ELF-1 (cell line): ENCODE measurements around the gene MAP3K14.

Source experiments
- DNase-seq: peaks from one replicate; pipeline ENCODE4 v3.0.0-alpha.2; 2016; ENCODE audit warnings: low read depth, low spot score

Gene MAP3K14

GRCh38 chr17:45223539-45224528 lies 93.0 kb downstream of the MAP3K14 start:
- no peak for DNase-seq

GRCh38 chr17:45222996-45223538 lies 93.8 kb downstream of the MAP3K14 start:
- DNase-seq = no peak

DNA sequence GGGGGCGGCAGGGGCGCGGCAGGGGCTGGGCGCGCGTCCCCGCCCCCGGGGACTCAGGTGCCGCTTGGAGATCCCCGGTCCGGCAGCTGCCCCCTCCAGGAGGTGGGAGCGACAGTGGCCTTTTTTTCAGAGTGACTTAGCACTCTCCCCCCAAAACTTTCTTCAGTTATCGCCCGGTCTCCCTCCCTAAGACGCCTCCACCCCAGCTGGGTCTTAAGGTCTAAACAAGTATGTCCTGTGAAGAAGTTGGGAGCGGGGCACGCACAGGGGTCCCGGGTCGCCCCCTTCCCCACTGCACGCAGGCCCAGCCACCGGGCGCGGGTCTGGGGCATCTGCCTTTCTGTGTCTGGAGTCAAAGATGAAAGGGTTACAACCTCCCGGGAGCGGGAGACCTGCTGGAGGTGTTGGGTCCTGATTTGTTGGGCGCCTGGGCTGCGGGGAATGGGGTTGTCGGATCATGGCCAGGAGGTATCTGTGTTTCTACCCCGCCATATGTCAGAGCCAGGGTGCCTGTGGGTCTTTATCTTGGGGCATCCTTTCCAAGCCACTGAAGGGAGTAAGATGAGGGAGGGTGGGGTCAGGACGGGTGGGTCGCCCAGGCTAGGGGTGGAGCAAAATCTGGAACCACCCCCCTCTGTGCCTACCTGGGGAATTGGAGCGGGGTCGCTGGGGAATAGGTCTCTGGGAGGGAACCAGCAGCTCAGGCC lies 94.4 kb downstream of the MAP3K14 start:
- DNase-seq = peak; percentile 44

- DNase-seq = no peak
These were observed 94.9 kb downstream of the MAP3K14 start for GRCh38 chr17:45222014-45222288.

DNA sequence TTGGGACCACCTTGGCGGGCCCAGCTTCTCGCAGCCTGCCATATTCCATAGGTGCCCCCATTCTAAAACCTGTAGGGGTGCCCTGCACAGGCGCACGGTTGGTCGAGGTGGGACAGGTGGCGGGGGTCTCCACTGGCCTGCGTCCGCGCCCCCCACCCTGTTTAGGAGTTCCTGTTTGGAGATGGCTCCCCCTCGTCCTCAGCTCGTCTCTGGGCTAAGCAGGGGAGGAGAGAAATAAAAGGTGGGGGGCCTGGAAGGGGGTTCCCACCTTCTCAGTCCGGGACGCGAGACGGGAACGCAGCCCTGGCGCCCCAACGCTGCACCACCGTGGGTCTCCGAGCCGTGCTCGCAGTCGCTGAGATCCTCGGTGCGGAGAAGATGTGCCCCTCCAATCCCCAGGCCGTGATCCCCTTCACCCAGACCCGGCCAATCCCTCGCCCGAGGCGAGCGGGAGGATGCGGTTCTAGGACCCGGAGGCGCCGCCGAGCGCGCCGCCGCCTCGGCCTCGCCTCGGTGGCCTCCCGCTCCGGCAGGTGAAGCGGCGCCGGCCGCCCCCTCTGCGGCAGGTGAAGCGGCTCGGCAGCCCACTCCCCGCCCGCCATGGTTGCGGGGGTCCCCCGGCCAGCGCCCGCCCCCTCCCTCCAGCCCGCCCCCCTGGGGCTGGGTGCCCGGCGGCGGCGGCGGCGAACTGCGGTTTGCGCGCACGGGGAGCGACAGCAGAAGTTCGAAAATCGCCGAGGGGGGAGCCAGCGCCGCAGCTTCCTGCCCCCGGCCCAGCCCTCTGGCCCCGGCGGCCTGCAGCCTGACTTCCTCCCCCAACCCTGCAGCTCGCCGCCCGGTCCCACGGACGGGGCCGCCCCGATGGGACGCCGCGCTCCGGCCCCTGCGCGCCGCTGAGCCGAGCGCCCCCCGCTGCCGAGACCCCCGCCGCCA lies 95.5 kb downstream of the MAP3K14 start, which contains the start of gene FMNL1:
TSS of gene FMNL1 (plus strand) at position 805 of the 933 bp plus-strand sequence. CDS start 240 bp downstream, outside the sequence.
- DNase-seq = no peak

GRCh38 chr17:45220079-45220478 lies 96.7 kb downstream of the MAP3K14 start:
- no peak for DNase-seq

GRCh38 chr17:45218895-45219661 lies 97.7 kb downstream of the MAP3K14 start:
- DNase-seq = peak; percentile 82
